Measurements from ENCODE around the gene CASQ2.

DNA sequence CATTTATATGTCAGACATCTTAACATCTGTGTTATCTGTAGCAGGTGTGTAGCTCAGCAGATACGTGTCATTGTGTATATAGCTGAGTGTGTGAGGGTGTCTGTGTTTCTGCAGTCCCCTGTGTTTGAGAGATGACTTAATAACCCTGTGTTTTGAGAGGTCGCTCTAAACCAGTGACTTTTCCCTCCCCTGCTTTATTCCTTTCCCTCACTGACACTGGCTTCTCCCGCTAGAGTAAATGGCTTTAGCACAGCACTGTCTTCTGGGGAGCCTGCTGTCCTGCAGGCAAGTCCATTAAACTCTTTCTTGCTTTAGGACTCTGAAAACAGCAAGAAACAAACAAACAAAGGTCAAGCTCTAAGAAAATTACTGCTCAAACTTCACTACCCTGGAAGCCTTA lies 73.7 kb downstream of the CASQ2 start:
- no peak for TF ChIP-seq POLR2A (IDR thresholded peaks at IDR 0.05)
- TF ChIP-seq, protein P1, sequence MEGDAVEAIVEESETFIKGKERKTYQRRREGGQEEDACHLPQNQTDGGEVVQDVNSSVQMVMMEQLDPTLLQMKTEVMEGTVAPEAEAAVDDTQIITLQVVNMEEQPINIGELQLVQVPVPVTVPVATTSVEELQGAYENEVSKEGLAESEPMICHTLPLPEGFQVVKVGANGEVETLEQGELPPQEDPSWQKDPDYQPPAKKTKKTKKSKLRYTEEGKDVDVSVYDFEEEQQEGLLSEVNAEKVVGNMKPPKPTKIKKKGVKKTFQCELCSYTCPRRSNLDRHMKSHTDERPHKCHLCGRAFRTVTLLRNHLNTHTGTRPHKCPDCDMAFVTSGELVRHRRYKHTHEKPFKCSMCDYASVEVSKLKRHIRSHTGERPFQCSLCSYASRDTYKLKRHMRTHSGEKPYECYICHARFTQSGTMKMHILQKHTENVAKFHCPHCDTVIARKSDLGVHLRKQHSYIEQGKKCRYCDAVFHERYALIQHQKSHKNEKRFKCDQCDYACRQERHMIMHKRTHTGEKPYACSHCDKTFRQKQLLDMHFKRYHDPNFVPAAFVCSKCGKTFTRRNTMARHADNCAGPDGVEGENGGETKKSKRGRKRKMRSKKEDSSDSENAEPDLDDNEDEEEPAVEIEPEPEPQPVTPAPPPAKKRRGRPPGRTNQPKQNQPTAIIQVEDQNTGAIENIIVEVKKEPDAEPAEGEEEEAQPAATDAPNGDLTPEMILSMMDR (IDR thresholded peaks at IDR 0.05), result no peak
